Hematopoietic multipotent progenitor cell treated with erythropoietin and hydrocortisone succinate and interleukin-3 and kit ligand, for 8 days (in vitro differentiated cells): ENCODE results near the gene NRF1.

Source experiments
- DNase-seq: peaks from one replicate; pipeline ENCODE4 v3.0.0-alpha.2; 2015

Gene NRF1

GRCh38 chr7:129688503-129689222 lies 77.1 kb downstream of the NRF1 start:
- DNase-seq = no peak

GRCh38 chr7:129689995-129690581 lies 78.6 kb downstream of the NRF1 start:
- no peak for DNase-seq

- no peak for DNase-seq
Measured at GRCh38 chr7:129690701-129691100, 79.2 kb downstream of the NRF1 start.

- DNase-seq = no peak
Measured at GRCh38 chr7:129698516-129699418, 87.2 kb downstream of the NRF1 start.

- DNase-seq = peak; percentile 7
Measured at GRCh38 chr7:129702316-129702715, 90.8 kb downstream of the NRF1 start.

- DNase-seq = no peak
Measured at GRCh38 chr7:129702761-129703338, 91.3 kb downstream of the NRF1 start.

- DNase-seq = no peak
Measured at GRCh38 chr7:129703751-129704150, 92.2 kb downstream of the NRF1 start.

GRCh38 chr7:129707910-129708499 lies 96.5 kb downstream of the NRF1 start:
- no peak for DNase-seq

GRCh38 chr7:129713544-129713943 lies 102.0 kb downstream of the NRF1 start:
- DNase-seq = peak; percentile 36

GRCh38 chr7:129714514-129715063 lies 103.1 kb downstream of the NRF1 start:
- DNase-seq = no peak

GRCh38 chr7:129719980-129720732 lies 108.6 kb downstream of the NRF1 start:
- peak; percentile 85 for DNase-seq

- no peak for DNase-seq
Measured at GRCh38 chr7:129721068-129721467, 109.5 kb downstream of the NRF1 start.

GRCh38 chr7:129723679-129724078 lies 112.2 kb downstream of the NRF1 start:
- DNase-seq = no peak

- DNase-seq = no peak
Measured at GRCh38 chr7:129724796-129725195, 113.3 kb downstream of the NRF1 start.

- no peak for DNase-seq
Measured at GRCh38 chr7:129728875-129729467, 117.5 kb downstream of the NRF1 start.

GRCh38 chr7:129729511-129729910 lies 118.0 kb downstream of the NRF1 start:
- no peak for DNase-seq

GRCh38 chr7:129730159-129730558 lies 118.6 kb downstream of the NRF1 start:
- peak; percentile 30 for DNase-seq

- no peak for DNase-seq
Measured at GRCh38 chr7:129734400-129734799, 122.9 kb downstream of the NRF1 start.

- no peak for DNase-seq
Measured at GRCh38 chr7:129739427-129739826, 127.9 kb downstream of the NRF1 start.

GRCh38 chr7:129740574-129741410 lies 129.3 kb downstream of the NRF1 start:
- no peak for DNase-seq
